Panc1 (cell line): ENCODE data around the gene IL20RA. TPM values are rescaled to one million over a fixed set of nuclear protein-coding genes. Genes with fewer than 3 reads are reported as not detected.
"Not testable (repeated sequence)": the region's sequence is repeated elsewhere in the genome, so short reads cannot be mapped to it uniquely, and the experiment has no call there.

Experiments used
- ATAC-seq: fragments of 200-7000 bp; cut with Tn5 transposase; 2 replicates; pipeline ENCODE4 v1.9.1; 2020; ENCODE audit warnings: mild to moderate bottlenecking, moderate library complexity
- BruUV-seq: library from RNA; stranded (reverse); fragments of 400-500 nt; replicated peaks from 2 replicates; lab custom pipeline; 2021; lab: Mats Ljungman, UMichigan
- CTCF ChIA-PET: fragments of 300-600 bp; sonication (Branson Sonifier 250); formaldehyde crosslinking; loops from one replicate; lab custom pipeline; 2022; ENCODE audit warnings: antibody characterized with exemption; lab: Charles Lee
- POLR2A ChIA-PET: fragments of 300-600 bp; sonication (Branson Sonifier 250); formaldehyde crosslinking; loops from one replicate; lab custom pipeline; 2022; ENCODE audit warnings: antibody characterized with exemption; lab: Charles Lee
- DNase-seq: peaks from one replicate; pipeline ENCODE4 v3.0.0-alpha.2; 2010; ENCODE audit warnings: low read depth, low spot score
- H3K27ac ChIP-seq: 2 replicates; pipeline ENCODE4 v1.5.1; 2011; ENCODE audit warnings: mild to moderate bottlenecking, low read length, inconsistent platforms
- H3K27me3 ChIP-seq: fragments of 200-500 bp; sonication (Bioruptor generic); 2 replicates; pipeline ENCODE4 v1.6.0; 2014; ENCODE audit warnings: low read length, inconsistent platforms; ENCODE audit not compliant: control insufficient read depth, insufficient read depth
- H3K36me3 ChIP-seq: fragments of 200-500 bp; sonication (Bioruptor generic); 2 replicates; pipeline ENCODE4 v1.5.1; 2014; ENCODE audit warnings: inconsistent platforms, mild to moderate bottlenecking, low read length, moderate library complexity; ENCODE audit not compliant: control insufficient read depth, insufficient read depth
- H3K4me1 ChIP-seq: 2 replicates; pipeline ENCODE4 v1.5.1; 2011; ENCODE audit warnings: inconsistent platforms, mild to moderate bottlenecking, low read length, moderate library complexity; ENCODE audit not compliant: control insufficient read depth, insufficient read depth
- H3K4me3 ChIP-seq, 2 experiments: 2 replicates each; pipeline ENCODE4 v1.5.1; 2011 to 2012; ENCODE audit warnings: low read depth in 2 of 2, low read length in 2 of 2, mild to moderate bottlenecking in 2 of 2, inconsistent platforms in 1 of 2, moderate library complexity in 1 of 2
- H3K9me3 ChIP-seq: fragments of 200-500 bp; sonication (Bioruptor generic); 2 replicates; pipeline ENCODE4 v1.5.1; 2014; ENCODE audit warnings: low read depth, mild to moderate bottlenecking, inconsistent platforms, low read length, moderate library complexity; ENCODE audit not compliant: control insufficient read depth, insufficient read depth
- CTCF ChIP-seq: fragments of 450-650 bp; IDR thresholded peaks from 2 replicates; pipeline ENCODE4 v1.5.1; 2017; ENCODE audit warnings: mild to moderate bottlenecking
- POLR2AphosphoS5 ChIP-seq: IDR thresholded peaks from 2 replicates; pipeline ENCODE4 v1.6.1; 2012; ENCODE audit warnings: mild to moderate bottlenecking, low read depth, low read length, moderate library complexity
- REST ChIP-seq, 2 experiments: IDR thresholded peaks; 2 replicates each; pipeline ENCODE4 v1.6.1; 2011 to 2012; ENCODE audit warnings: low read depth in 2 of 2, control low read depth in 1 of 2, low read length in 1 of 2, mild to moderate bottlenecking in 1 of 2, moderate library complexity in 1 of 2; ENCODE audit not compliant: insufficient read depth in 1 of 2
- SIN3A ChIP-seq: IDR thresholded peaks from 2 replicates; pipeline ENCODE4 v1.6.1; 2012; ENCODE audit warnings: low read depth, mild to moderate bottlenecking, low read length, moderate library complexity, borderline replicate concordance; ENCODE audit not compliant: insufficient read depth
- TCF7L2 ChIP-seq: IDR thresholded peaks from 2 replicates; pipeline ENCODE4 v1.6.1; 2011; ENCODE audit warnings: mild to moderate bottlenecking, low read depth, low read length, inconsistent platforms
- in situ Hi-C: cut with HindIII; loops from 2 replicates; pipeline ENCODE4 v1.10.0; 2016; ENCODE audit warnings: low sequenced_read_pairs, low pct_unique_long_range_greater_than_20kb
- intact Hi-C: fragments of 100-400 bp; cut with micrococcal nuclease; formaldehyde crosslinking; loops from one replicate; pipeline ENCODE4 v1.10.0; 2022; ENCODE audit not compliant: unreplicated experiment
- total RNA-seq: library from RNA; stranded (reverse); gene quantifications from one replicate; pipeline ENCODE4 v1.2.1, GENCODE V29; 2021; ENCODE audit not compliant: unreplicated experiment

IL20RA gene
- total RNA-seq, 1 experiment from 2014 or later: not detected

- ChIA-PET CTCF (no interaction called here), POLR2A (no interaction called here)
- no TSS peak for BruUV-seq
- Histone ChIP-seq H3K27me3 (0 out of 2 replicates have a peak, but pooled peaks cover 4% of the 10 kb centered on the region), H3K4me3 (no peak overlapping the region), H3K27ac (no peak overlapping the region), H3K4me1 (no peaks in the 10 kb centered on the region), H3K36me3 (no peaks in the 10 kb centered on the region), H3K9me3 (no peaks in the 10 kb centered on the region)
- intact Hi-C loops (no loop called here), in situ Hi-C loops (no loop called here)
- no peak for ATAC-seq
- DNase-seq: no peak
- TF ChIP-seq POLR2AphosphoS5 (no peak), TCF7L2 (no peak), SIN3A (no peak), REST (IDR thresholded peaks at IDR 0.05; ENCODE audit: insufficient read depth in 1 of 2, low read depth in 2 of 2, low read length in 1 of 2) (no peak), CTCF (no peak)
These were observed 69.6 kb downstream of the IL20RA start for GRCh38 chr6:136975089-136975715.

- POLR2A ChIA-PET, CTCF ChIA-PET, BruUV-seq, H3K27me3 ChIP-seq, H3K4me1 ChIP-seq, H3K27ac ChIP-seq, DNase-seq, H3K36me3 ChIP-seq, H3K4me3 ChIP-seq, H3K9me3 ChIP-seq, in situ Hi-C loops, ATAC-seq: not testable (repeated sequence)
- intact Hi-C loops: loop anchor here (5.0 kb wide), 1 partner anchor 39 kb away; no protein-coding TSS in a partner anchor
These were observed 71.0 kb downstream of the IL20RA start for GRCh38 chr6:136973781-136974180.

GRCh38 chr6:136971609-136972008 is 73.2 kb downstream of the IL20RA start:
- Histone ChIP-seq H3K36me3 (no peaks in the 10 kb centered on the region), H3K27me3 (no peaks in the 10 kb centered on the region), H3K4me1 (no peaks in the 10 kb centered on the region), H3K27ac (no peak overlapping the region), H3K9me3 (no peaks in the 10 kb centered on the region), H3K4me3 (no peak overlapping the region)
- ATAC-seq (no peak), DNase-seq (no peak)
- in situ Hi-C loops (no loop called here), intact Hi-C loops (loop anchor here (5.0 kb wide), 1 partner anchor 41 kb away; no protein-coding TSS in a partner anchor)
- ChIA-PET CTCF (no interaction called here), POLR2A (no interaction called here)
- no TSS peak for BruUV-seq
- TF ChIP-seq REST (IDR thresholded peaks at IDR 0.05; ENCODE audit: insufficient read depth in 1 of 2, low read depth in 2 of 2, low read length in 1 of 2): no peak
- TF ChIP-seq TCF7L2: no peak
- no peak for TF ChIP-seq CTCF
- no peak for TF ChIP-seq SIN3A
- no peak for TF ChIP-seq POLR2AphosphoS5
